Stimulated activated CD4-positive, alpha-beta T cell treated with anti-CD3 and anti-CD28 coated beads, Interleukin-4, amount 100 ng/mL, for 24 hours (primary cell): ENCODE results near the gene BBS4.

Experiments used
- DNase-seq: peaks from one replicate; pipeline ENCODE4 v3.0.0-alpha.2; 2020

The BBS4 gene

GRCh38 chr15:72766025-72766424 lies 80.0 kb downstream of the BBS4 start:
- no peak for DNase-seq

DNA sequence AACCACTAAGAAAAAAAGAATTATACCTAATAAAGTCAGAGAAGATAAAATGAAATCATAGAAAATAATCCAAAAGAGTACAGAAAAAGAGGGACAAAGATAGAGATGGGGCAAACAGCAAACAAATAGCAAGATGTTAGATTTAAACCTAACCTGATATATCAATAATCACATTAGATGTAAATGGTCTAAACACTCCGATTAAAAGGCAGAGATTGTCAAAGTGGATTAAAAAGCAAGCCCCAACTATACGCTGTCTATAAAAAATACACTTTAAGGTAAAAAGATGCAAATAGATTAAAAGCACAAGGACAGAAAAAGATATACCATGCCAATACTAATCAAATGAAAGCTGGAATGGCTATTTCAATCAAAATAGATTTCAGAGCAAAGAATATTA lies 80.8 kb downstream of the BBS4 start:
- no peak for DNase-seq

DNA sequence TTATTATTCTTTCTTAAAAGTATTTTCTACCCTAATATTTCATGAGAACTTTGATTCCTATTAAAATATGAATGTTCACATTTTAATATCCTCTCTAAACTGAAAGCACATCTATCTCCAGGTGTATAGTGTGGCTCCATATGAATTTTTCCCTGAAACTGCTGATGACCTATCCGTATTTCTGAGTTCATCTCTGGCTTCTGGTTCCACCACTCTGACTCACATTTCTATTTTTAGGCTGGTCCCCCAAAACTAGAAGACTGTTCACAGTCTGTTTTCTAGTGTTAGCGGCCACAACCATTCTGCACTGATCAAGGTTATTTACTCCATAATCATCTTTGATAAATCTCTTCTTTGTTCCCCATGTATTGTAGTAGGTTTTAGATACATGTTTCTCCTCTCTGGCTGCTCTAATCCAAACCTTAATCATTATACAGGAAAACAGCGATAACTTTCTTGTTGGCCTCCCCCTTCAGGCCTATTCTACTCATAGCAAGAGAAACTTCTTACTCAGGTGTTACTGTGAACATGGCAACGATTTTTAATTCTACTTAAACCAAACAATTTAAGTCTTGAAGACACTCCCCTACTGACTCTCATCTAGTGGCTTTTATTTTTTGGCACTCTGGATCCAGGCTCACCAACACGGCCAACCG lies 84.8 kb downstream of the BBS4 start:
- DNase-seq = no peak

DNA sequence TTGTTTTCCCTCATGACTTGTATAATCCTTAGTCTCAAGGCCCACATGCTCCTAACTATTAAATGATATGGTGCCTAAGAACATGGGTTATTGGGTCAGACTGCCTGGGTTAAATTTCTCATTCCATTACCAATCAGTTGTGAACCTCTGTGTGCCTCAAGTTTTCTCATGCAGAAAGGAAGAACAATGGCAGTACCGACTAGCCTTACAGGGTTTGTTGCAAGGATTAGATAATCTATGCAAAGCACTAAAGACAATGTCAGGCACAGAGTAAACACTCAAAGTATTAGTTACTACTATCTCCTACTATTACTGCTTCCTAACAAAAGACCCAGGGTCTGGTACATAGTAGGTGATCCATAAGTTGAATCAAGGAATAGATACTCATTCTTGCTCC lies 85.3 kb downstream of the BBS4 start:
- DNase-seq = no peak

DNA sequence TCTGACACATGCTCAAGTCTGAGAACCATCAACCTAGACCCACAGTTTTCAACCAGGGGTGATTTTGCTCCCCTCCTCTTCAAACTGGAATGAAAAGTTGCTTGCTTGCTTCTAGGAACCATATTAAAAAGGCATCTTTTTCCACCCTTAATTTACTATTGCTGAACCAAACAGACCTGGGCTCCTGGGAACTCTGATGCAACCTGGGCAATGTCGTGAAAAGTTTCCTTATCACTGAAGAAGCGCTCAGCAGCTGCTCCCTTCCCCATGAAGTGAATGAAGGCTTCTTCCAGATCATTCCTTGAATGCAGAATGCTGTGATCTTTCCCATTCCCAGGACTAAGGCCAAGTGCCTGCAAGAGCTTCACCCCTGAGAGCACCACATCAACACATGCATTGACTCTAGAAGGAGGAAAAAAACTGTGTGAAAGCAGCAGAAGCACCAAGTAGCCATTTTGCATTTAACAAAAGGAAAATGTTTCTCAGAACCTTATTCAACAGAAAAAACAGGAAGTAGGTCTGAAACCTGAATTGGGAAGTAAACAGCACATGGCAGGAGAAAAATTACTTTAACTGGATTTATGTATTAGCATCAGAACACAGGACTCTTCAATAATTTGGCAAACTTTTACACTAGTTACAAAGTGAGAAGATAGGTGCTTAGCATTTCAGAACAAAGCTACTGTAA lies 88.8 kb downstream of the BBS4 start:
- no peak for DNase-seq

DNA sequence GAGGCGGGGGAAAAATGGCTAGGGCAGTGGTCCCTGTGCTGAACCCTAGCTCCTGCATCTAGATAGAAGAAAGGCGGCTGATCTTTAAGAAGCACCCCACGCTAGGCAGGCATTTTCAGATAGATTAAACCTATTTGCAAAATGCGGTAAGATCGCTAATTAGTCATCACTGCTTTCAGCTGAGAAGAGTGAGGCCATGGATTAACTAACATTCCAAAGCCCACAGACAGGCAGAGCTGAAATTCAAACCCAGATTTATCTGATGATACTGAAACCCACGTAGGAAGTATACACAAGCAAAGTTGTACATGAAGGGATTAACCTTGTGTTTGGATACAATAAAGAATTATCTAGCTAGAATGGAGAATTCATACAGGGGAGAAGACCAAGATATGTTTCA lies 92.8 kb downstream of the BBS4 start:
- no peak for DNase-seq

DNA sequence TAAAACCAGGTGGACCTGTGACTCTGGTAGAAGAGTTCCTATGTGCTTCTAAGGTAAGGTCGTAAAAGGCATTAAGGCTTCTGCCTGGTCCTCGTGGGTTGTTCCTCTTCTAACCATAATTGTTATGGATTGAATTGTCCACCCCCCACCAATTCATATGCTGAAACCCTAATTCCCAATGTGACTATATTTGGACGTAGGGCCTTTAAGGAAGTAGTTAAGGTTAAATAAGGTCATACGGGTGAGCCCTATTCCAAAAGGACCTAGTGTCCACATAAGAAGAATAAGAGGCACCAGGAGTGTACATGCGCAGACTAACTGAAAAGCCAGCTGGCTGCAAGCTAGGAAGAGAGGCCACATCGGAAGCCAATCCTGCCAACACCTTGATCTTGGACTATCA lies 95.6 kb downstream of the BBS4 start:
- no peak for DNase-seq

- peak; percentile 25 for DNase-seq
These were observed 96.4 kb downstream of the BBS4 start for GRCh38 chr15:72782274-72783003.

- DNase-seq = peak; percentile 51
These were observed 97.1 kb downstream of the BBS4 start for GRCh38 chr15:72783004-72783639.

- peak; percentile 92 for DNase-seq
These were observed 97.8 kb downstream of the BBS4 start, which contains the start of gene ADPGK for GRCh38 chr15:72783640-72784455. ADPGK (minus strand) TSS chr15:72783758; CDS start chr15:72783691, 67 bp downstream.

- DNase-seq = no peak
These were observed 98.5 kb downstream of the BBS4 start for GRCh38 chr15:72784456-72784876.

- peak; percentile 71 for DNase-seq
These were observed 99.4 kb downstream of the BBS4 start for GRCh38 chr15:72785432-72785831.

DNA sequence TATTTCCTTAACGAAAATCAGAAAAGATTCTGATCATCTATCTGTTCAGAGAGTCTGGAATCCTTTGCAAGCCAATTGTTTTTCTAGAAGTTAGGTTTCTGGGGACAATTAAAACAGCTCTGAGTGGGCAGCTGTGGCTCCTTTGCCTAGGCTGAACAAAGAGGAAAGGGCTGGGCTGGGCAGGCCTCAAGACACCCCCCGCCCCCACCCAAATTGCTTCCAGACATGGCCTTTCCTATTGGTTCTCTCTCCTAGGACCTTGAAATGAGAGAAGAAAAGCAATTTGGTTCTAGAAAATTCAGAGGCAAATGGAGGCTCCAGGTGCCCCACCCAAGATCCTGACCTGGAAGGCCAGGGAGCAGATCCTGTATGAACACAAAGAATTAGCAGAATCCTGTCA lies 99.8 kb downstream of the BBS4 start:
- DNase-seq = no peak

DNA sequence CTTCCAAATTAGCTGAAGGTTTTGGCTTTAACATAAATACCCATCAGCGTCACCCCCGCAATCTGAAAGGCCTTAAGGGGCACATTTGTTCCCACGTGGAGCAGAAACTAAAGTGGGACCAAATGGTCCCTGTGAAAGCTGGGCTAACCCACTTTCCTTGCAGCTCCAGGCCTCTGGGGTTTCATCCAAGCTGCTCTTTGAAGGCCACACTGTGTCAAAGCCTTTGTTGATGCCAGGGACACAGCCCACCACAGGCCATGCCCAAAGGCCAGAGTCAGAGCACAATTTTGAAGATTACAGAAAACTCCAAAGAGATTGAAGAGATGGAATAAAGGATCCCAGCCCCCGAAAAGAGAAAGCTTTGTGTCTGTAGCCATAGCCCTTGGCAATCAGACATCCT lies 100.2 kb downstream of the BBS4 start:
- no peak for DNase-seq

DNA sequence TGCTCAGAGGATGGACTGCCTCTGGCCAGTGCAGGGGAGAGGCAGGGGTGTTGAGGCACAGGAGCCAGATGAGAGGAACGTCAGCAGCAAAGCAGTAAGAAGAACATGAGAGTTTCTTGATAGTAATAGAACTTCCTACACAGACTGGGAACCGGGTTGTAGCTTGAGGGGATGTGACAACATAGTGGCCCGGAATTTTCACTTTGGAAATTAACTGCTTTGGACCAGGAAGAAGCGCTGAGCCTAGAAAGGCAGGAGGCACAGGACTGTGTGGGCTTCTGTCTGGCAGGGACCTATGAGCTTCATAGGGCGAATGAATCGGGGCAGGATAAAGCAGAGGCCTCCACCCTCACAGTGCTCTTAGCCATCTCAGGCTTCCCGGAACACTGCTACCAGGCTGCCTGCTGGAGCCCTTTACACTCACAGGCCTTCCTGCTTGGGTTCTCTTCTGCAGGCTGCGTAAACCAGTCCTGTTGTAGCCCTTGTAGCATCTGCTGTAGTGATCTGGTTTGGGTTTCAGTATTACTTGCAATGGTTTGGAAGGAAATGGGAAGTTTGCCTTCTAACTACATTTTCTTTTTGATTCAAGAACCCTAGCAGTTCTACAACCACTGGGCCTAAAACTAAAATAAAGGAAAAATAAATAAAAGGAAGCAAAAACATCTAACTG lies 100.8 kb downstream of the BBS4 start:
- no peak for DNase-seq

GRCh38 chr15:72787526-72787925 lies 101.5 kb downstream of the BBS4 start:
- no peak for DNase-seq
